Measurements from ENCODE around the gene C1QTNF4. TPM values are rescaled to one million over a fixed set of nuclear protein-coding genes. Genes with fewer than 3 reads are reported as not detected.

C1QTNF4 gene
- total and polyA plus RNA-seq, 9 of the 15 experiments (the other 6 are each of a cell fraction or from before 2014, with no cell fraction given), result not detected

- no peak for TF ChIP-seq MYNN (IDR thresholded peaks at IDR 0.05)
- no peak for TF ChIP-seq MYNN (CRISPR knock-in tag; IDR thresholded peaks at IDR 0.05)
- TF ChIP-seq RAD51 (IDR thresholded peaks at IDR 0.05; ENCODE audit: borderline replicate concordance, low read depth), result no peak
- TF ChIP-seq THRAP3 (IDR thresholded peaks at IDR 0.05; ENCODE audit: borderline replicate concordance), result no peak
- peak; percentile 34; the same call in 1 of the 2 replicates for TF ChIP-seq ZBTB2 (IDR thresholded peaks at IDR 0.05)
- no peak for TF ChIP-seq ATF1 (CRISPR knock-in tag; IDR thresholded peaks at IDR 0.05)
- TF ChIP-seq ATF1 (tag; IDR thresholded peaks at IDR 0.05), result peak; percentile 85
- no peak for TF ChIP-seq GTF2A2 (tag; IDR thresholded peaks at IDR 0.05)
- TF ChIP-seq SRF (CRISPR knock-in tag; IDR thresholded peaks at IDR 0.05), result no peak; a peak in 1 of 4 replicates
- no peak; the same call in none of the 2 replicates for TF ChIP-seq SIN3B (IDR thresholded peaks at IDR 0.05; ENCODE audit: low read depth)
- TF ChIP-seq POLR2AphosphoS5 (IDR thresholded peaks at IDR 0.05; ENCODE audit: control insufficient read depth, insufficient read depth, low read depth, low read length), result peak; percentile 69
- TF ChIP-seq POLR2AphosphoS2 (IDR thresholded peaks at IDR 0.05; ENCODE audit: low read length), result peak; percentile 90; the same call in 1 of the 2 replicates
- TF ChIP-seq SMARCB1 (IDR thresholded peaks at IDR 0.05; ENCODE audit: insufficient read length, low read depth), result no peak
- no peak for TF ChIP-seq MTA1 (IDR thresholded peaks at IDR 0.05; ENCODE audit: borderline replicate concordance)
- no peak for TF ChIP-seq ZFPM2 (CRISPR knock-in tag; IDR thresholded peaks at IDR 0.05)
- 0 out of 4 replicates have a peak, but pooled peaks of 1 of the 2 experiments have one; percentile 27 for TF ChIP-seq UBTF (IDR thresholded peaks at IDR 0.05; ENCODE audit: borderline replicate concordance in 1 of 2, low read depth in 2 of 2, low read length in 2 of 2)
- no peak for TF ChIP-seq ZNF785 (CRISPR knock-in tag; IDR thresholded peaks at IDR 0.05)
- no peak for TF ChIP-seq PYGO2 (tag; IDR thresholded peaks at IDR 0.05)
- 0 out of 2 replicates have a peak, but pooled peaks have one; percentile 50 for TF ChIP-seq E2F3 (CRISPR knock-in tag; IDR thresholded peaks at IDR 0.05)
- TF ChIP-seq POLR2G (IDR thresholded peaks at IDR 0.05; ENCODE audit: low read depth, low read length), result peak; percentile 89
- TF ChIP-seq ZNF408 (CRISPR knock-in tag; IDR thresholded peaks at IDR 0.05; ENCODE audit: low read depth), result no peak
- TF ChIP-seq ZNF224 (CRISPR knock-in tag; IDR thresholded peaks at IDR 0.05), result no peak
- TF ChIP-seq PCBP1 (IDR thresholded peaks at IDR 0.05; ENCODE audit: low read depth, low read length, poor library complexity, severe bottlenecking), result no peak
- TF ChIP-seq ZNF507 (tag; conservative IDR thresholded peaks at IDR 0.05), result no peak
- no peak for TF ChIP-seq SAFB (IDR thresholded peaks at IDR 0.05; ENCODE audit: borderline replicate concordance, low read depth, low read length)
- no peak for TF ChIP-seq KLF6 (CRISPR knock-in tag; IDR thresholded peaks at IDR 0.05; ENCODE audit: borderline replicate concordance)
- TF ChIP-seq ZNF197 (CRISPR knock-in tag; IDR thresholded peaks at IDR 0.05; ENCODE audit: low read depth), result no peak
Measured at GRCh38 chr11:47552566-47553405, 41.4 kb downstream of the C1QTNF4 start, which contains the start of gene CELF1 (continued).

Data from K562 (cell line).